HG03571 (cell line): Measurements from ENCODE around the gene RAB40C.

Source experiments
- ATAC-seq: cut with Tn5 transposase; IDR thresholded peaks from one replicate; pipeline ENCODE4 v1.9.1; 2021; ENCODE audit not compliant: unreplicated experiment

Gene RAB40C

GRCh38 chr16:644556-644955 lies 54.7 kb downstream of the RAB40C start:
- no peak for ATAC-seq

GRCh38 chr16:645852-646678 lies 56.2 kb downstream of the RAB40C start:
- ATAC-seq: no peak

- no peak for ATAC-seq
Measured at GRCh38 chr16:646679-647172, 56.9 kb downstream of the RAB40C start.

- no peak for ATAC-seq
Measured at GRCh38 chr16:647173-647902, 57.5 kb downstream of the RAB40C start.

GRCh38 chr16:648071-648780 lies 58.4 kb downstream of the RAB40C start:
- ATAC-seq: no peak

GRCh38 chr16:648781-649589 lies 59.1 kb downstream of the RAB40C start, which contains the start of gene WDR90:
TSS of gene WDR90 (plus strand) at chr16:649365. CDS start at chr16:649417, 52 bp downstream.
- peak; percentile 53 for ATAC-seq

GRCh38 chr16:649631-650030 lies 59.8 kb downstream of the RAB40C start:
- peak; percentile 13 for ATAC-seq

GRCh38 chr16:651844-652243 lies 62.0 kb downstream of the RAB40C start:
- no peak for ATAC-seq

- ATAC-seq: no peak
Measured at GRCh38 chr16:652454-653305, 62.8 kb downstream of the RAB40C start.

GRCh38 chr16:654034-654433 lies 64.2 kb downstream of the RAB40C start:
- ATAC-seq: no peak

GRCh38 chr16:657487-657886 lies 67.6 kb downstream of the RAB40C start:
- no peak for ATAC-seq

- ATAC-seq: no peak
Measured at GRCh38 chr16:658679-659571, 69.1 kb downstream of the RAB40C start.

GRCh38 chr16:659618-660017 lies 69.8 kb downstream of the RAB40C start:
- ATAC-seq: no peak

- ATAC-seq: no peak
Measured at GRCh38 chr16:660132-660458, 70.2 kb downstream of the RAB40C start.

GRCh38 chr16:660459-661183 lies 70.8 kb downstream of the RAB40C start:
- ATAC-seq: peak; percentile 42

- ATAC-seq: no peak
Measured at GRCh38 chr16:661184-661821, 71.4 kb downstream of the RAB40C start.

GRCh38 chr16:662095-662494 lies 72.2 kb downstream of the RAB40C start:
- no peak for ATAC-seq

- ATAC-seq: no peak
Measured at GRCh38 chr16:662597-662996, 72.7 kb downstream of the RAB40C start.
